PC-9 (cell line): ENCODE results near the gene EIF2S2. TPM values are rescaled to one million over a fixed set of nuclear protein-coding genes. Genes with fewer than 3 reads are reported as not detected.

Source experiments
- BruUV-seq: library from RNA; stranded (reverse); fragments of 400-500 nt; replicated peaks from 2 replicates; lab custom pipeline; 2021; lab: Mats Ljungman, UMichigan
- CTCF ChIA-PET: fragments of 300-600 bp; sonication (Branson Sonifier 250); formaldehyde crosslinking; loops from one replicate; lab custom pipeline; 2022; ENCODE audit warnings: antibody characterized with exemption; lab: Charles Lee
- POLR2A ChIA-PET: fragments of 300-600 bp; sonication (Branson Sonifier 250); formaldehyde crosslinking; loops from one replicate; lab custom pipeline; 2022; ENCODE audit warnings: antibody characterized with exemption; ENCODE audit not compliant: unreplicated experiment; lab: Charles Lee
- DNase-seq, 2 experiments: peaks; one replicate each; pipeline versions ENCODE4 v3.0.0 to v3.0.0-alpha.2; 2015 to 2022; ENCODE audit warnings: mixed read lengths in 1 of 2
- H2AFZ ChIP-seq: fragments of 200-600 bp; sonication (generic); 2 replicates; pipeline ENCODE4 v1.8.1; 2017; ENCODE audit warnings: antibody characterized with exemption
- H3F3A ChIP-seq: fragments of 200-600 bp; sonication (generic); 2 replicates; pipeline ENCODE4 v1.8.1; 2017; ENCODE audit warnings: antibody characterized with exemption, mild to moderate bottlenecking, low read depth; ENCODE audit not compliant: insufficient read depth
- H3K27ac ChIP-seq: fragments of 200-600 bp; sonication (generic); 2 replicates; pipeline ENCODE4 v1.6.1; 2016; ENCODE audit warnings: mixed run types
- H3K27me3 ChIP-seq: fragments of 200-600 bp; sonication (generic); 2 replicates; pipeline ENCODE4 v1.6.1; 2016; ENCODE audit warnings: low read depth, mixed run types; ENCODE audit not compliant: insufficient read depth
- H3K36me3 ChIP-seq: fragments of 200-600 bp; sonication (generic); 2 replicates; pipeline ENCODE4 v1.6.1; 2016; ENCODE audit warnings: low read depth, mixed run types
- H3K4me1 ChIP-seq: fragments of 200-600 bp; sonication (generic); replicated peaks from 2 replicates; pipeline ENCODE4 v1.6.1; 2016; ENCODE audit warnings: mixed run types; ENCODE audit not compliant: insufficient read depth
- H3K4me2 ChIP-seq: fragments of 200-600 bp; sonication (generic); 2 replicates; pipeline ENCODE4 v1.6.1; 2017; ENCODE audit warnings: mixed run types
- H3K4me3 ChIP-seq: fragments of 200-600 bp; sonication (generic); 2 replicates; pipeline ENCODE4 v1.6.1; 2016; ENCODE audit warnings: mixed run types
- H3K79me2 ChIP-seq: fragments of 200-600 bp; sonication (generic); 2 replicates; pipeline ENCODE4 v1.6.1; 2017; ENCODE audit warnings: low read depth, mixed run types
- H3K9me2 ChIP-seq: fragments of 200-600 bp; sonication (generic); 2 replicates; pipeline ENCODE4 v1.8.1; 2017; ENCODE audit warnings: mild to moderate bottlenecking; ENCODE audit not compliant: insufficient read depth
- H3K9me3 ChIP-seq: fragments of 200-600 bp; sonication (generic); 2 replicates; pipeline ENCODE4 v1.8.1; 2016; ENCODE audit warnings: low read depth; ENCODE audit not compliant: insufficient read depth
- H4K20me1 ChIP-seq: fragments of 200-600 bp; sonication (generic); 2 replicates; pipeline ENCODE4 v1.8.1; 2017; ENCODE audit not compliant: insufficient read depth
- CTCF ChIP-seq: fragments of 200-600 bp; sonication (generic); conservative IDR thresholded peaks from 2 replicates; pipeline ENCODE4 v1.6.1; 2017; ENCODE audit warnings: mixed run types, antibody characterized with exemption, mild to moderate bottlenecking, moderate library complexity
- EZH2 ChIP-seq: fragments of 200-600 bp; sonication (generic); IDR thresholded peaks from 2 replicates; pipeline ENCODE4 v1.8.0; 2017; ENCODE audit warnings: antibody characterized with exemption, low read depth
- intact Hi-C: fragments of 100-400 bp; cut with micrococcal nuclease; formaldehyde crosslinking; loops from one replicate; pipeline ENCODE4 v1.10.0; 2022; ENCODE audit not compliant: unreplicated experiment
- total RNA-seq: library from RNA; stranded (reverse); gene quantifications from 2 replicates; pipeline ENCODE4 v1.2.3, GENCODE V29; 2021

The EIF2S2 gene
- total RNA-seq, 1 experiment from 2014 or later: 162 TPM

- CTCF ChIA-PET: no interaction called here
Measured at GRCh38 chr20:34100576-34100975, 11.5 kb downstream of the EIF2S2 start.

GRCh38 chr20:34099675-34100074, 12.4 kb downstream of the EIF2S2 start:
- H3K4me2 ChIP-seq: no peak overlapping the region
- H3K9me3 ChIP-seq: no peaks in the 10 kb centered on the region
- no peaks in the 10 kb centered on the region for H3K27me3 ChIP-seq
- DNase-seq: no peak
- intact Hi-C loops: no loop called here
- H4K20me1 ChIP-seq: peaks cover 99% of the 10 kb centered on the region
- peaks cover 91% of the 10 kb centered on the region for H3K79me2 ChIP-seq
- no peaks in the 10 kb centered on the region for H3K9me2 ChIP-seq
- H3K36me3 ChIP-seq: peaks cover 79% of the 10 kb centered on the region
- POLR2A ChIA-PET: interaction anchor here (0.6 kb wide), 1 partner anchor 433 kb away, joined by 5 read pairs; the partner anchor contains the start of gene ACTL10
- no peak overlapping the region for H2AFZ ChIP-seq
- peaks cover 88% of the 10 kb centered on the region for H3F3A ChIP-seq
- TF ChIP-seq CTCF (no peak), EZH2 (no peak)
- no peak overlapping the region for H3K27ac ChIP-seq
- no TSS peak for BruUV-seq
- CTCF ChIA-PET: interaction anchor here (0.6 kb wide), 1 partner anchor 22 kb away, joined by 3 read pairs; no protein-coding TSS in a partner anchor
- H3K4me1 ChIP-seq: no peaks in the 10 kb centered on the region
- H3K4me3 ChIP-seq: no peak overlapping the region

More at GRCh38 chr20:34100576-34100975, 11.5 kb downstream of the EIF2S2 start:
- DNase-seq: no peak
- POLR2A ChIA-PET: no interaction called here
- H3K27me3 ChIP-seq: no peaks in the 10 kb centered on the region
- peaks cover 96% of the 10 kb centered on the region for H3K79me2 ChIP-seq
- H3K27ac ChIP-seq: no peak overlapping the region
- no peak overlapping the region for H2AFZ ChIP-seq
- H3K36me3 ChIP-seq: peaks cover 79% of the 10 kb centered on the region
- intact Hi-C loops: no loop called here
- no TSS peak for BruUV-seq
- H3K4me1 ChIP-seq: no peaks in the 10 kb centered on the region
- TF ChIP-seq EZH2: no peak
- no peak for TF ChIP-seq CTCF
- peaks cover 88% of the 10 kb centered on the region for H3F3A ChIP-seq
- no peaks in the 10 kb centered on the region for H3K9me2 ChIP-seq
- no peaks in the 10 kb centered on the region for H3K9me3 ChIP-seq
- no peak overlapping the region for H3K4me2 ChIP-seq
- peaks cover 99% of the 10 kb centered on the region for H4K20me1 ChIP-seq
- H3K4me3 ChIP-seq: no peak overlapping the region

- Histone ChIP-seq H3K4me3 (no peak overlapping the region), H3K4me1 (no peaks in the 10 kb centered on the region), H3K36me3 (peaks cover 84% of the 10 kb centered on the region), H4K20me1 (peaks cover 99% of the 10 kb centered on the region), H3K9me2 (no peaks in the 10 kb centered on the region), H2AFZ (no peak overlapping the region), H3K9me3 (no peaks in the 10 kb centered on the region), H3K79me2 (peaks cover 85% of the 10 kb centered on the region), H3K27ac (no peak overlapping the region), H3K27me3 (no peaks in the 10 kb centered on the region), H3F3A (peaks cover 91% of the 10 kb centered on the region), H3K4me2 (no peak overlapping the region)
- ChIA-PET CTCF (interaction anchor here (0.6 kb wide), 1 partner anchor 98 kb away, joined by 5 read pairs; no protein-coding TSS in a partner anchor), POLR2A (no interaction called here)
- intact Hi-C loops: no loop called here
- TF ChIP-seq EZH2: no peak
- TF ChIP-seq CTCF: no peak
- no TSS peak for BruUV-seq
- DNase-seq: no peak
Measured at GRCh38 chr20:34098570-34098969, 13.5 kb downstream of the EIF2S2 start.
